GM21515 (cell line): ENCODE data around the gene DEPP1.

Source experiments
- ATAC-seq: cut with Tn5 transposase; IDR thresholded peaks from one replicate; pipeline ENCODE4 v1.9.1; 2021; ENCODE audit not compliant: unreplicated experiment

The DEPP1 gene

DNA sequence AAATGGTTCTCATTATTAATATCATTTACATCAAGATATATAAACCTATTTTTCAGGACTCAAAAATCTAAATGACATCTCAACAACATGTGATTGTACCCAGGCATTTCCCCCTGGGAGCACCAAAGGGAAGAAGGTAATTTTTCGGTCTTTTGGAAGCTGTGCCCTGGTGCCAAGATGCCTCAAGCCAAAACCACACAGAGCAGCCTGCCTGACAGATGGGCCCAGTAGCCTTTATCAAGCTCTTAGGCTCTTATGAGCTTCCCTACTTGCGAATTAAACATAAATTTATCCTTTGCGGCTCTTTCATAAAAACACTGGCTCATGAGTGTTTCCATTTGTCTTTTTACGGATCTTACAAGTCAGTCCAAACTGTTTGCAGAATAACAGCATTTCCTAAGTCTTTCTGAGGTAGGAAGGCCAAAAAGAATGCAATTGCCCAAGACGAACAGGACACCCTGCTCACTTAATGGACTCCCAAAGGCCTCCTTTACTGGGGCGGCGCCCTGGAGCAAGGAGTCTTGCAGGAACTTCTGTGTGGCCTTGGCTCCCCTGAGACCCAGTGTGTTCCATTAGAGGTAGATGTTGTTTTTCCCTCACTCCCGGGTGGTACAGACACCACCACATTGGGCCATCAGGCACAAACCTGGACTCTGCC, 23.1 kb downstream of the DEPP1 start:
- no peak for ATAC-seq

DNA sequence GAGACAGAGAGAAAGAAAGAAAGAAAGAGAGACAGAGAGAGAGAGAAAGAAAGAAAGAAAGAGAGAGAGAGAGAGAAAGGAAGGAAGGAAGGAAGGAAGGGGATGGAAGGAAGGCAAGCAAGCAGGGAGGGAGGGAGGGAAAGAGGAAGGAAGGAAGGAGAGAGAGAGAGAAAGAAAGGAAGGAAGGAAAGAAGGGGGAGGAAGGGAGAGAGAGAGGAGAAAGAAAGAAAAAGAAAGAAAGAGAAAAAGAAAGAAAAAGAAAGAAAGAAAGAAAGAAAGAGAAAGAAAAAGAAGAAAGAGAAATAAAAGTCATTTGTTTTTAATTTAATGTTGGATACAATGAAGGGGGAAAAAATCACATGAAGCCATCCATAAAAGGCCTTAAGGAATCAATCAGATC, 23.6 kb downstream of the DEPP1 start:
- no peak for ATAC-seq

DNA sequence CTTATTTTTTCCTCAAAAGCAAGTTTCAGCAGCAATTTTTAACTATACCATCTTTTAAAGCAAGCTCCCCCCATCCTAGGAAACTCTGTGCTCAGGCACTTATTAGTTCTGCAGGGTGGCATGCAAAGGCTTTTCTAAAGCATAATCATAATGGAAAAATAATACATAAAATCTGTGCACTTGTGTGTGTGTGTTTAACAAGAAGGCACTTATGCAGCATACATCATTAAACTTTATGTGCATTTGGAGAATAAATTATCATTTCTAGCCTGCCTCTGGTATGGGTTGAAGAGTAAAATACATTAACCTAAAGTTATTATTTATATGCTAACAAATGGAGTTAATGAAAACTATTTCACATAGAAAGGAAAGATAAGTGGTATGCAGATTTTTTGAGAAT, 24.6 kb downstream of the DEPP1 start:
- no peak for ATAC-seq

DNA sequence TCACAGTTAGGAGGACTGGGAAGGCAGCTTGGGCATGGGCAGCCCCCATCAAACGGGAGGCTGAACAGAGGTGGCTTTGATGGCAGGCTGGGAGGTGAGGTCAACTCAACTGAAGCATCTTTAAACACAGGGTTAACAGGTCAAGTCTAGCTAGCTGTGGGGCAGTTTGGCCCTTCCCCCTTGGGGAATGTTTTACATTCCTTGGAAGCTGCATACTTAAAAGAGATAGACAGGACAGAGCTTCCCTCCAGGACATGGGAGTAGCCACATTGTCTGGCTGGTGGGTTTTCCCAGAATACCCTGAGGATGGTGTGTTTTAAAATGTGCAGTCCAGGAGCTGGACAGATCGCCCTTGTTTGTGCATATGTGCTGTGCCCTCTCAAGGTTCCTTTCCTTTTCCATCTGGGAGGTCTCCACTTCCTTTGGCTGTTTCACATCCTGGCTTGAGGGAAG, 25.8 kb downstream of the DEPP1 start:
- no peak for ATAC-seq

DNA sequence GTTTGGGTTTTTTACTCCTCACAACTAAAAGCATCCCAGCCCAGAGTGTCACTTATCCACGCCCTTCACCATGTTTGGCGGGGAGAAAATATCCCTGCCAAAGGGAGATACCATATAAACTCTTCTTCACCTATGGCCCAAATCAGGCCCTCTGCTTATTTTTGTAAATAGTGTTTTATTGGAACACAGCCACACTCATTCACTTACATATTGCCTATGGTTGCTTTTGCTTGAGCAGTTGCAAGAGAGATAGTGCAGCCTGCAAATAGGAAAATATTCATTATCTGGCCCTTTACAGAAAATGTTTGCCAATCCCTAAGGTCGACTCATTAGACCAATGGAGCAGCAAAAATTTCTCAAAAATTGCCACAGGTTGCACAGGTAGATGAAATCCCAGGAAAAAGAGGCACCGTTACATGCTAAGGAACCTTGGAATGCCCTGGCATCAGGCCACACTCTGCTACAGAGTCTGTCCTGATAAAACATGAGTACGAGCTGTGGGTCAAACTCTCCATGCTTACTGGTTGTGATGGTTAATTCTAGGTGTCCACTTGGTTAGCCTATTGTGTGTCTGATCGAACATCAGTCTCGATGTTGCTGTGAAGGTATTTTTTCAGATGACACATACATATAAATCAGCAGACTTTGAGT, 26.9 kb downstream of the DEPP1 start:
- no peak for ATAC-seq

DNA sequence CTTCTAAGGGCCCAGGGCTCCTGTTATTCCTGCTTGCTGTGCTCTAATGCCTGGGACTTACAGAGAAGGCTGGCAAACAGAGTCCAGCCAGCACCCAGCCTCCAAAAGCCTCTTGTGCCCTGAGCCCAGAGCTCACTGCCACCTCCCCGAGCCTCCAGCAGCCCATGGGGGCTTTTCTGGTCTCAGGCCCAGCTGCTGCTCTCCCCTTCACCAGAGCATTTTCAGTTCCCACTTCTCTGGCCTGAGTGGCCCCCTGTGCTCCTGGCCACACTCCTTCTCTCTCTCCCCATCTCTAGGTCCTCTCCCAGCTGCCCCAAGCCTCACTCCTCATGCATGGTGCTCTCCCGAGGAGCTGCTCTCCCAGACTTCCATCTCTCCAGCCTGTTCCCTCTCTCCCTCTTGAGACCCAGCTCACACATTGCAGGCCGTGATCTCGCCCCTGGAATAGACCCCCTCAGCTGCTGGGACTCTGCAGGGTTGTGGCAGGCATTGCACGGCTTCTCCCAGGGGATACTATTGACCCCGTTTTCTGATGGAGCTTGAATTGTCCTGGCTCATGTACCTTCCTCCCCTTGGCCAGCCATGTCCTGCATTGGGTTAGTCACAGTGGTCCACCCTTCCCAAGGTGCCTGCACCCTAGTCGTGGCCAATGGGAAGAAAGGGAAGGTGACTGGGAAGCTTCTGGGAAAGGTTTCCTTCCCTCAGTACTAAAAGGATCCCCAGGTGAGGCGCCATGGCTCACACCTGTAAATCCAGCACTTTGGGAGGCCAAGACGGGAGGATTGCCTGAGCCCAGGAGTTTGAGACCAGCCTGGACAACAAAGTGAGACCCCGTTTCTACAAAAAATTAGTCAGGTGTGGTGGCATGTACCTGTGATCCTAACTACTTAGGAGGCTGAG, 28.0 kb downstream of the DEPP1 start:
- no peak for ATAC-seq

DNA sequence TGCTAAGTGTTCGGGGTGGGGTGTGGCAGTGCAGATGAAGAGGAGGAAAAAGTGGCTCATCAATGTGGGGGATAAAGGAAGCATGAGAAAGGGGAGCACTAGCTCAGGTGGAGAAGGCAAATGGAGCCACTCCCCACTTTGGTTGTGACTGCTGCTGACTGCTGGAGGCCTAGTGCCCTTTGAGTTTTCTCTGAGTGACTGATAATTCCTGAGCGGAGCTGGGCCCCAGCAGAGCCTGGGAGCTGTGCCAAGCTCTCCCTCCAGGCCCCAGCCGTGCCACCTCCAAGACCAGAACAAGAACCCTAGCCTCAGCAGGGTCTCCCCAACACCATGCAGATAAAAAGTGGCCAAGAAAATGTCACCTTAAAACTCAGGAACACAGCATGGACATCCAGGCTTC, 28.7 kb downstream of the DEPP1 start:
- no peak for ATAC-seq

DNA sequence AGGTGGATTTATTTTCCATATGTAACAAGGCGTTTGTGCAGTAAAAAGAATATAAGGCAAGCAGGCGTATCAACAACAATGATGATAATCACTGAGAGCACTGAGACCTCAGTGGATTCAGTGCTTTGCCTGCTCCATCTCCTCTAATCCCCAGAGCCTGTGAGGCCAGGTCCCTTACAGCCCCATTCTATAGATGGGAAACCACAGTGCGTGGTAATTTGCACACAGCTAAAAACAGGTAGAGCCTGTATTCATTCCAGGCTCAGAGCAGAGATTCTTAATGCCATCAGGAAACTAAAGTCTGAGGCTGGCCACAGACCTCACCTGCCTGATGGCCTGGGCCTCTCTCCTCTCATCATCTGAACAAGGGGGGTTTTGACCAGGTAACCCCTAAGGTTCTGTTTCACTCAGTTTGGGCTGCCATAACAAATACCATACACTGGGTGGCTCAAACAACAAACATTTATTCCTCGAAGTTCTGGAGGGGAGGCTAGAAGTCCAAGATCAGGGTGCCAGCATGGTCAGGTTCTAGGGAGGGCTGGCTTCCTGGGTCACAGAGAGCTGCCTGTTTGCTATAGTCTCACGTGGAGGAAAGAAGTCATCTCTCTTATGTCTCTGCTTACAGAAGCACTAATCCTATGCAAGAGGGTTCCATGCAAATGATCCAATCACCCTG, 29.3 kb downstream of the DEPP1 start:
- ATAC-seq: no peak

DNA sequence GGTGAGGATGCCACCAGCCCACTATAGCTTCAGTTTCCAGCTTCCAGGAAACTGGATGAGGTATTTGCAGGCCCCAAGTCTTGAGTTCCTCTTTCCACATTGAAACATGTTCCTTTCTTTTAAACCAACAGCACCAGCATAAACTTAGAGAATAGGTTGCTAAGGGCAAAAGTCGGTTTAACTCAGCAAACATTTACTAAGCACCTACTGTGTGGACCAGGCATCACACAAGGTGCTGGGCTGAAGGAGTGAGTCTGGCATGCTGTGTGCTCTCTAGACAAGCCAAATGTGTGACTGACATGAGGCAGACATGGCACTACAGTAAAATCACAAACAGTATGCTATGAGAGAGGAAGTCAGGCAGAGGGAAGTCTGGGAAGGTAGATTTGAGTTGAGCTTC, 30.0 kb downstream of the DEPP1 start:
- ATAC-seq: no peak

DNA sequence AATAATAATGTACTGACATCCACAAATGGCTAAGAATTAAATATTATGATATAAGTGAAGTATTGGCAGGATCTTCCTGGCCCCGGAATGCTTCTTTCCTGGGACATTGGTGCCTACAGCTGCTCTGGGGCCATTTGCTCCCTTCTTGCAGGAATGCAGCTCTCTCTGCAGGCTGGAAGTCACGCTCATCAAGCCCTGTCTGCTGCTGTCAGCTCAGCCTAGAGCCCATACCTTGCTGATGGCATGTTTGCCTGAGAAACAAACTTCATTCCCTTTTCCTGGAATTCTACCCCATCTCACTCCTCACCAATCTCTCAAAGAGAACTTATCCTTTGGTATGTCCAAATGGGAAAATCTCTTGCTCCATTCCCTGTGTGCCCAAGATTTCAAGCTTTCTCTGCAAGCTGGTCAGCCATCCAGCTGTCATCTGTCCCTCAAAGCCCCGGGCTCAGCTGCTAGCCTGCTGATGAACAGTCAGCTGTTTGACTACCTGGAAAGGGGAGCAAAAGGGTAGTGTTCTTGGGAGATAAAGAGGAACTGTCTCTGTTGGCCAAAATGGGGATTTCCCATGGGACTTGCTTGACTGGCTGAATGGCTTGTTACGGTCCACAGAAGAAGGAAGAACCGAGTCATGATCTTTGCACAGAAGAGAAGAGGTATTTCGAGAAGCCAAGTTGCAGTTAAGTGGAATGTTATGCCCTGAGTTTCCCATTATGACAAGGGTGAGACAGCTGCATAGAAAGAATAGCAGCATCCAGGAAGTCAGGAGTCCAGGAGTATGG, 31.0 kb downstream of the DEPP1 start:
- peak; percentile 60 for ATAC-seq

DNA sequence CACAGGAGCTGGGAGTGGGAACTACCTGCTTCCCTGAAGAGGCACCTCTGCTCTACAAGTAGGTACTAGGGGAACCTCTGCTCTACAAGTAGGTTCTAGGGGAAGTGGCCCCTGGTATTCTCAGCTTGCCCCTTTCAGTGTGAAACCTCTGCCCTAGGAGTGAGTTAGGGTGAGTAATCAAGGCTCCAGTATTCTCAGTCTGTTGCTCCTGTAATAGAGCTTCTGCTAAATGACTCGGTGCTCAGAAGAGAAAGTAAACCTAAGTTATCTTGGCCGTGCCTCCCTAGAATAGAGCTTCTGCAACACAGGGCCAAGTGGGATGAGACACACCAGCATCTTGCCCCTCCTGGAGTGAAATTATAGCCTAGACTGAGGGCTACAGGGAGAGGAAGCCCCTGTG, 32.4 kb downstream of the DEPP1 start:
- ATAC-seq: no peak

DNA sequence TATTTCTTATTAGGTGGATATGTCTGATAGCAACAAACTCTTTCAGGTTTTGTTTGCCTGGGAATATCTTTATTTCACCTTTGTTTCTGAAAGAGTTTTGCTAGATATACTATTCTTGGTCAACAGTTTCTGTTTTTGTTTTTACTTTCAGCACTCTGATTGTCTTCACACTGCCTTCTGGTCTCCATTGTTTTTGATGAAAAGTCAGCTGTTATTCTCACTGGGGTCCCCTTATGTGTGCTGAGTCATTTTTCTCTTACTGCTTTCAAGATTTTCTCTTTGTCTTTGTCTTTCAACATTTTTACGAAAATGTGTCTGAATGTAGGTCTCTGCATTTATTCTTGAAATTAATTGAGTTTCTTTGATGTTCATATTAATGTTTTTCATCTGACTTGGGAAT, 34.3 kb downstream of the DEPP1 start:
- ATAC-seq: no peak

DNA sequence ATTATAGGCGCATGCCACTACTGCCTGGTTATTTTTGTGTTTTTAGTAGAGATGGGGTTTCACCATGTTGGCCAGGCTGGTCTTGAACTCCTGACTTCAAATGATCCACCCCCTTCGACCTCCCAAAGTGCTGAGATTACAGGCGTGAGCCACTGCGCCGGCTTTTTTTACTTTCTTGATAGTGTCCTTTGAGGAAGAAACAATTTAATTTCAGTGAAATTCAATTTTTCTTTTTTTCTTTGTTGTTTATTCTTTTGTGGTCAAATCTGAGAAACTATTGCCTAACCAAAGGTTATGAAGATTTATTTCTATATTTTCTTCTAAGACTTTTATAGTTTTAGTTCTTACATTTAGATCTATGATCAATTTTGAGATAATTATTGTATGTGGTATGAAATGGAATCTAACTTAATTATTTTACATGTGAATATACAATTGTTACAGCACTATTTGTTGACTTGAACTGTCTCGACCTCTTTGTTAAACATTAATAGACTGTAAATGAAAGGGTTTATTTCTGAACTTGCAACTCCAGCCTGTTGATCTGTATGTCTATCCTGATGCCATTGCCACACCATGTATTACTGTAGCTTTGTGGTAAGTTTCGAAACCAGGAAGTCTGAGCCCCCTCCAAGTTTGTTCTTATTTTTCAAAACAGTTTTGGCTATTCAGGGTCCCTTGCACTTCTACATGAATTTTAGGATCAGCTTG, 38.8 kb downstream of the DEPP1 start:
- no peak for ATAC-seq

DNA sequence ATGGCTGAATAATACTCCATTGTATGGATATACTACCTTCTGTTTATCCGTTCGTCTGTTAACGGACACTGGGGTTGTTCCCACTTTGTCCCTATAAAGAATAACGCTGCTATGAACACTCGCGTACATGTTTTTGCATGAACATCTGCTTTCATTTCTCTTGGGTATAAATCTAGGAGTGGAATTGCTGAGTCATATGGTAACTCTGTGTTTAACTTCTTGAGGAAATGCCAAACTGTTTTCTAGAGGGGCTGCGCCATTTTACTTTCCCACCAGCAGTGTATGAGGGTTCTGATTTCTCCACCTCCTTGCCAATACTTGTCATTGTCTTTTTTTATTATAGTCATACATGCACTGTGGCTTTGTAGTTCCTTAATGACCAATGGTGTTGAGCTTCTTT, 39.7 kb downstream of the DEPP1 start:
- ATAC-seq: no peak

DNA sequence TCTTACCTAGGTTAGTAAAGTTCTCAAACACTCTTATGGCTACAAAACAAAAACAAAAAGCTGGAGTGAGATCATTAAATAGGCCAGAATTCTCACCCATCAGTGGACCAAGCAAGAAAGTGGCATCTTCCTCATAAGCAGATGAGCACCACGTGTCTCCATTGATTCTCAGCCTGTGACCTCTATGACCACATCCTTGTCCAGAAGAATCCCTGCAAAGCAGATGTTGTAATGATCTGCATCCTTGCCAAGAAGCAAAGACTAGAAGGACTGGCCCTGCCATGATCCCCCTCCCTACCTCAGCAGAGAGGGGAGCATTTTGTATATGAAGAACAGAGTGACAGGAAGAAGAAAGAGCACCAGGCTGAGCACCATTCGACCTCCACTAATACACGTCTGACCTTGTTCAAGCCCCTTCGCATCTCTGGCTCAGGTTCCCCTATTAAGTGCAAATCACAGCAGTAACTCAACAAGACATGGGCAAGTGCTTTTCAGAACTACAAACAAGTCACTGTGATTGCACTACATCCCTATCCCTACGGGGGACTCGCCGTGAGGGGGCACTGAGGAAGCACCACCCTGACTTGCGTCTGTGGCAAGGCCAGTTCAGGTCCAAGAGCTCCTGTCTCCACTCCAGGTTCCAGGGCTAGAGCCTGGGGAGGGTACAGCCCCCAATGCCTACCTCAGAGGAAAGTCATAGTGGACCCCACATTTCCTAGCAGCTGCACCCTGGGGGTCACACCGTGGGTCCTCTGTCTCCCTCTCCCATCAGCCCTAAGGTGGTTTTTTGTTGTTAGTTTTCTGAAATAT, 41.2 kb downstream of the DEPP1 start:
- ATAC-seq: no peak

DNA sequence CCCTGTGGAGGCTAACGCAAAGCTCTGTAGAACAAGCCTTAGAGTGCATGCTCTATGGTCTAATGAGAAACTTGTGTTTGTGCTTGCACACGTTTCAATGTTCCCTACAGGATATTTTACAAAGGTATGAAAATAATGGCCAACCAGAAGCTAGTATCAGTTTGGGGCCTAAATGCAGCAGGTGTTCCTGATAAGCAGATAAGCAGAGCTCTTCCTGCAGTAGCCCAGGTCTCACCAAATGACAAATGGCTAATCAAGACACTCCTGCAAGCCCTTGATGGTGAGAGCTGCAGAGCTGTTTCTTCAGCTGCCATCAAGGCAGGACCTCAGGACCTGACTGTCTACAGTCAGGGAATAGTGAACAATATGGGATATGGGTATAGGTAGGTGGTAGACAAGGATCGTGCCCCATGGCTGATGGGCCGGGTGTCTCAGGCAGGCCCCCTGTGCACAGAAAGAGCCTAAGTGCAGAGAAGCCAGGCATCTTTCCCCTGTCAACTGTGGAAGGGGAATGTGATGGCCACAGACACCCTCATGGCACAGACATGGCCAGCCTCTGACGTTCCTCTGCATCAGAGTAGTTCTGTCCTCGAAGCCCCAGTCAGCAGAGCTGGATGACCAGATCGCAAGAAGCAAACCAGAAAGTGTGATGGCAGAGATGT, 42.2 kb downstream of the DEPP1 start:
- ATAC-seq: no peak

DNA sequence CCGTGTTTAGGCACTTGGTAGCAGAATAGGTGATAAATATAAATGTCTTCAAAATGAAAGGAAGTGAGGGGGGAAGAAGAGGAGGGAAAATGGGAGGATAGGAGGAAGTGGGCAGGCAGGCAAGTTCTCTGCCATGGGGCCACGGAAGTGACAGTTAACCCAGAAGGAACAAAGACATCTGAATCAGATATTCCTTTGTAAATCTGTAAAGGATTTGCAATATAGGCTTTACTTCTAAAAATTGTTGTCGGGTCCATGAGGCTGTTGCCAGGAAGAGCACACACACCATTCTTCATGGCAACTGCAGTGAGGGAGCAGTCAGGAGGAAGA, 42.7 kb downstream of the DEPP1 start:
- ATAC-seq: no peak

DNA sequence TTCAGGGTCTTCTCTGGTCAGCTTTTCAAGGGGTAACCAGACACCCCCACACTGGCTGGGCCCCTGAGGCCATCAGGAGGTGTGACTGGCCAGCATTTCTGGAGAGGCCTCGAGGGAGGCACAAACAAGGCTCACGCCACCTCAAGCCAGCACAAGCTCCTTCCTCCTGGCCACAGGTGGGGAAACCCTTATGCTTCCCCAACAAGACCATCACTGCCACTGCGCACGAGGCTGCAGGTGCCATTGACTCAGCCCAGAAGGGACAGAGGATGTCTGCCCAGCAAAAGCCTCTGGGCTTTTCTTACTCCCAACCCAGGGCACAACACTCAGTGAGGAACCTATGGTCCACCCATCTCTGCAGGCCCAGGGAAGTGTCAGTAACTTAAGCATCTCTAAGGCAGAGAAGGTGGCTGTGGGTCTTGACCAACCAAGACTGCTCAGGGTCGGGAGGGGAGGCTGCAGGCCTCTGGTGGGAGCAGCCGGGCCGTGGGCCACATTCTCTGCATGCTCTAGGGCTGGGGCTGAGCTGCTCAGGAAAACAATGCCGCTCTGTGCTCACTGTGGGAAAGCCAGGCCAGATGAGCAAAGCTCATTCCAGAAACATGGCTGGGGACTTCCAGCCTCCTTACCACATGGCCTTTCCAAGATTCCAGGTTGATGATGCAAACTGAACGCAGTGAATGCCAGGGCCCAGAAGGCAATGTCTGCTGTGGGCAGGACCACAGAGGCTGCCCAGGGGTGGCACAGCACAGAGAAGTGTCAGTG, 43.2 kb downstream of the DEPP1 start:
- no peak for ATAC-seq
